Measurements from ENCODE around the gene MFN2. TPM values are rescaled to one million over a fixed set of nuclear protein-coding genes. Genes with fewer than 3 reads are reported as not detected.

Gene MFN2
- polyA plus RNA-seq, 1 experiment = 43.9 TPM

- Histone ChIP-seq H3K9me3 (ENCODE audit: control insufficient read depth, insufficient read depth, low read length) (peaks cover 4% of the 10 kb centered on the region; the same call in 1 of the 2 replicates), H3K27me3 (ENCODE audit: control insufficient read depth, insufficient read depth, low read length) (no peaks in the 10 kb centered on the region), H3K4me3 (ENCODE audit: low read depth, low read length) (no peak overlapping the region), H3K27ac (ENCODE audit: low read depth, low read length) (no peak overlapping the region)
- DNase-seq (ENCODE audit: low read depth, low spot score) = no peak
- CTCF ChIA-PET = interaction anchor here (0.6 kb wide), 1 partner anchor 16 kb away, joined by 6 read pairs; no protein-coding TSS in a partner anchor
- POLR2A ChIA-PET = interaction anchor here (0.6 kb wide), 1 partner anchor 88 kb away, joined by 7 read pairs; no protein-coding TSS in a partner anchor
- no peak for TF ChIP-seq CTCF (IDR thresholded peaks at IDR 0.05; ENCODE audit: low read depth, low read length)
Measured at GRCh38 chr1:11997081-11997850, 17.0 kb downstream of the MFN2 start.

- POLR2A ChIA-PET = no interaction called here
- Histone ChIP-seq H3K27me3 (ENCODE audit: control insufficient read depth, insufficient read depth, low read length) (no peaks in the 10 kb centered on the region), H3K4me3 (ENCODE audit: low read depth, low read length) (no peak overlapping the region), H3K27ac (ENCODE audit: low read depth, low read length) (no peak overlapping the region), H3K9me3 (ENCODE audit: control insufficient read depth, insufficient read depth, low read length) (peaks cover 4% of the 10 kb centered on the region; the same call in 1 of the 2 replicates)
- no peak for DNase-seq (ENCODE audit: low read depth, low spot score)
- no peak for TF ChIP-seq CTCF (IDR thresholded peaks at IDR 0.05; ENCODE audit: low read depth, low read length)
- CTCF ChIA-PET = no interaction called here
Measured at GRCh38 chr1:11998636-11999035, 18.4 kb downstream of the MFN2 start.

GRCh38 chr1:11999236-11999635 lies 19.0 kb downstream of the MFN2 start:
- Histone ChIP-seq H3K27ac (ENCODE audit: low read depth, low read length) (no peak overlapping the region), H3K27me3 (ENCODE audit: control insufficient read depth, insufficient read depth, low read length) (no peaks in the 10 kb centered on the region), H3K4me3 (ENCODE audit: low read depth, low read length) (no peak overlapping the region), H3K9me3 (ENCODE audit: control insufficient read depth, insufficient read depth, low read length) (peaks cover 4% of the 10 kb centered on the region; the same call in 1 of the 2 replicates)
- no peak for TF ChIP-seq CTCF (IDR thresholded peaks at IDR 0.05; ENCODE audit: low read depth, low read length)
- POLR2A ChIA-PET = no interaction called here
- CTCF ChIA-PET = no interaction called here
- DNase-seq (ENCODE audit: low read depth, low spot score) = no peak

GRCh38 chr1:12001249-12001917 lies 21.1 kb downstream of the MFN2 start:
- peak; percentile 15 for DNase-seq (ENCODE audit: low read depth, low spot score)
- Histone ChIP-seq H3K4me3 (ENCODE audit: low read depth, low read length) (no peak overlapping the region), H3K27me3 (ENCODE audit: control insufficient read depth, insufficient read depth, low read length) (no peaks in the 10 kb centered on the region), H3K9me3 (ENCODE audit: control insufficient read depth, insufficient read depth, low read length) (peaks cover 4% of the 10 kb centered on the region; the same call in 1 of the 2 replicates), H3K27ac (ENCODE audit: low read depth, low read length) (peak overlapping the region; percentile 31)
- ChIA-PET CTCF (interaction anchor here (0.8 to 1.7 kb wide), 2 partner anchors 8 to 123 kb away, joined by 3 to 5 read pairs; no protein-coding TSS in a partner anchor), POLR2A (no interaction called here)
- peak; percentile 52 for TF ChIP-seq CTCF (IDR thresholded peaks at IDR 0.05; ENCODE audit: low read depth, low read length)

Measured in AG04450 (cell line).